Endothelial cell of umbilical vein (primary cell): Measurements from ENCODE around the gene MCHR1. TPM values are rescaled to one million over a fixed set of nuclear protein-coding genes. Genes with fewer than 3 reads are reported as not detected.

ENCODE experiments used
- Bru-seq: library from RNA; stranded (reverse); fragments of 400-500 nt; gene quantifications from one replicate; lab custom pipeline; 2021; lab: Mats Ljungman, UMichigan
- BruChase-seq, 2 experiments: library from RNA; stranded (reverse); fragments of 400-500 nt; gene quantifications; one replicate each; lab custom pipeline; 2021; lab: Mats Ljungman, UMichigan
- BruUV-seq: library from RNA; stranded (reverse); fragments of 400-500 nt; replicated peaks from 2 replicates; lab custom pipeline; 2021; lab: Mats Ljungman, UMichigan
- CTCF ChIA-PET: fragments of 300-600, 350-600 bp; sonication (Branson Sonifier 250); formaldehyde crosslinking; loops from one replicate; lab custom pipeline; 2021; ENCODE audit warnings: antibody characterized with exemption, inconsistent platforms; lab: Charles Lee
- POLR2A ChIA-PET: fragments of 300-600, 350-600 bp; sonication (Branson Sonifier 250); formaldehyde crosslinking; loops from one replicate; lab custom pipeline; 2021; ENCODE audit warnings: antibody characterized with exemption, inconsistent platforms; lab: Charles Lee
- DNase-seq: peaks from one replicate; pipeline ENCODE4 v3.0.0-alpha.2; 2011; ENCODE audit warnings: low read depth, low spot score
- FAIRE-seq: peaks from 2 replicates; lab custom pipeline; 2011; peaks lifted over from hg19 to GRCh38; lab: Jason Lieb, UNC
- H2AFZ ChIP-seq: 2 replicates; pipeline ENCODE4 v1.6.0; 2012; ENCODE audit warnings: low read depth, low read length, control low read depth, inconsistent platforms
- H3K27ac ChIP-seq: 2 replicates; pipeline ENCODE4 v1.5.1; 2011; ENCODE audit warnings: low read depth, mild to moderate bottlenecking, control low read depth, low read length, moderate library complexity; ENCODE audit not compliant: insufficient read depth
- H3K27me3 ChIP-seq, 2 experiments: 2 replicates each; pipeline versions ENCODE4 v1.6.0 to v1.6.1; 2011; ENCODE audit warnings: low read length in 2 of 2, mixed read lengths in 1 of 2; ENCODE audit not compliant: control insufficient read depth in 2 of 2, insufficient read depth in 2 of 2
- H3K36me3 ChIP-seq, 2 experiments: 2 replicates in 1 of 2; 3 replicates in 1 of 2; pipeline ENCODE4 v1.5.1; 2011; ENCODE audit warnings: low read length in 2 of 2, mild to moderate bottlenecking in 1 of 2, moderate library complexity in 1 of 2; ENCODE audit not compliant: control insufficient read depth in 2 of 2, insufficient read depth in 2 of 2; ENCODE audit errors: extremely low read depth in 1 of 2
- H3K4me1 ChIP-seq: 3 replicates; pipeline ENCODE4 v1.5.1; 2011; ENCODE audit warnings: mild to moderate bottlenecking, low read length; ENCODE audit not compliant: control insufficient read depth, insufficient read depth; ENCODE audit errors: extremely low read depth
- H3K4me2 ChIP-seq: 2 replicates; pipeline ENCODE4 v1.6.1; 2011; ENCODE audit warnings: low read length, control low read depth, mixed read lengths; ENCODE audit not compliant: insufficient read depth
- H3K4me3 ChIP-seq, 3 experiments: fragments of 200-600 bp in 1 of 3; sonication (generic), shearing (Covaris generic) in 1 of 3; replicated peaks in 1 of 3; 2 replicates each; pipeline ENCODE4 v1.5.1; 2011 to 2016; ENCODE audit warnings: control low read depth in 3 of 3, low read length in 3 of 3, mild to moderate bottlenecking in 2 of 3, inconsistent platforms in 1 of 3, low read depth in 1 of 3, moderate library complexity in 1 of 3; ENCODE audit not compliant: insufficient read depth in 1 of 3
- H3K79me2 ChIP-seq: 2 replicates; pipeline ENCODE4 v1.6.0; 2012; ENCODE audit warnings: low read length, inconsistent platforms; ENCODE audit not compliant: control insufficient read depth, insufficient read depth
- H3K9ac ChIP-seq: replicated peaks from 2 replicates; pipeline ENCODE3; 2011; ENCODE audit warnings: low read length, control low read depth; ENCODE audit not compliant: insufficient read depth; ENCODE audit errors: extremely low read depth
- H3K9me1 ChIP-seq: replicated peaks from 3 replicates; pipeline ENCODE4 v1.6.0; 2011; ENCODE audit warnings: mild to moderate bottlenecking, low read length; ENCODE audit not compliant: control insufficient read depth, insufficient read depth; ENCODE audit errors: extremely low read depth
- H3K9me3 ChIP-seq: replicated peaks from 2 replicates; pipeline ENCODE4 v1.5.1; 2012; ENCODE audit warnings: low read length, inconsistent platforms; ENCODE audit not compliant: control insufficient read depth, insufficient read depth
- H4K20me1 ChIP-seq: replicated peaks from 2 replicates; pipeline ENCODE3; 2011; ENCODE audit warnings: mild to moderate bottlenecking, low read length; ENCODE audit not compliant: control insufficient read depth, insufficient read depth; ENCODE audit errors: extremely low read depth
- EZH2 ChIP-seq: IDR thresholded peaks from 2 replicates; pipeline ENCODE4 v1.6.1; 2012; ENCODE audit warnings: borderline replicate concordance, low read depth, mild to moderate bottlenecking, moderate library complexity, low read length, inconsistent platforms; ENCODE audit not compliant: severe bottlenecking
- JUN ChIP-seq: IDR thresholded peaks from 2 replicates; pipeline ENCODE4 v1.6.1; 2011; ENCODE audit warnings: borderline replicate concordance, low read depth; ENCODE audit not compliant: insufficient read length, insufficient read depth
- MYC ChIP-seq: IDR thresholded peaks from one replicate; pipeline ENCODE4 v1.6.1; 2011; ENCODE audit warnings: mild to moderate bottlenecking, low read depth, low read length
- dilution Hi-C: fragments of 300-500 bp; cut with MboI; formaldehyde crosslinking; loops from one replicate; pipeline ENCODE4 v1.15.0; 2019; ENCODE audit warnings: low sequenced_read_pairs; ENCODE audit not compliant: extremely low pct_ligation_motif_present
- intact Hi-C: fragments of 100-400 bp; cut with micrococcal nuclease; formaldehyde crosslinking; loops from one replicate; pipeline ENCODE4 v1.10.0; 2022
- long read RNA-seq: library from polyadenylated mRNA; stranded (forward); transcript quantifications from one replicate; pipeline ENCODE4 v2.0.0, GENCODE V29; 2021
- polyA minus RNA-seq, 3 experiments: library from RNA; depleted of rRNA, polyadenylated mRNA; stranded (reverse); fragments of >200 nt; gene quantifications; 1 replicate in 1 of 3; 2 replicates in 2 of 3; pipeline ENCODE4 v1.2.3, GENCODE V29; 2011
- polyA plus RNA-seq, 4 experiments: library from polyadenylated mRNA; depleted of rRNA in 3 of 4; stranded (reverse) in 3 of 4; unstranded in 1 of 4; fragments of >200 nt; gene quantifications; 2 replicates each; pipeline versions ENCODE4 v1.2.1 to v1.2.3, GENCODE V29; 2011 to 2012; ENCODE audit warnings: missing spikeins in 1 of 4
- total RNA-seq: library from RNA; stranded (reverse); gene quantifications from 2 replicates; pipeline ENCODE4 v1.2.3, GENCODE V29; 2021
- TF ChIP-seq, protein P1 (sequence below): IDR thresholded peaks from 2 replicates; pipeline ENCODE4 v1.6.1; 2011; ENCODE audit not compliant: insufficient read depth, insufficient read length

Gene MCHR1
- total RNA-seq (not detected in 2 replicates), polyA plus RNA-seq (not detected in 2 replicates), polyA minus RNA-seq (not detected in 2 replicates), Bru-seq, nascent RNA (not detected), BruChase-seq, experiment 1, labeled RNA remaining after a 6-hour chase (percentile 12 among the genes with signal in this experiment), BruChase-seq, experiment 2, labeled RNA remaining after a 2-hour chase (not detected)
- 0.10 TPM in 1 of 2 replicates, not detected in the other for polyA plus RNA-seq (2011; cell fraction: cytosol; rRNA removed)
- polyA plus RNA-seq (2011; cell fraction: nucleus; rRNA removed) = not detected in 2 replicates
- polyA plus RNA-seq (2012) = not detected in 2 replicates
- polyA minus RNA-seq (2011; cell fraction: cytosol; rRNA and poly(A)+ RNA removed) = not detected
- not detected in 2 replicates for polyA minus RNA-seq (2011; cell fraction: nucleus; rRNA and poly(A)+ RNA removed)
- long read RNA-seq = 0 reads

DNA sequence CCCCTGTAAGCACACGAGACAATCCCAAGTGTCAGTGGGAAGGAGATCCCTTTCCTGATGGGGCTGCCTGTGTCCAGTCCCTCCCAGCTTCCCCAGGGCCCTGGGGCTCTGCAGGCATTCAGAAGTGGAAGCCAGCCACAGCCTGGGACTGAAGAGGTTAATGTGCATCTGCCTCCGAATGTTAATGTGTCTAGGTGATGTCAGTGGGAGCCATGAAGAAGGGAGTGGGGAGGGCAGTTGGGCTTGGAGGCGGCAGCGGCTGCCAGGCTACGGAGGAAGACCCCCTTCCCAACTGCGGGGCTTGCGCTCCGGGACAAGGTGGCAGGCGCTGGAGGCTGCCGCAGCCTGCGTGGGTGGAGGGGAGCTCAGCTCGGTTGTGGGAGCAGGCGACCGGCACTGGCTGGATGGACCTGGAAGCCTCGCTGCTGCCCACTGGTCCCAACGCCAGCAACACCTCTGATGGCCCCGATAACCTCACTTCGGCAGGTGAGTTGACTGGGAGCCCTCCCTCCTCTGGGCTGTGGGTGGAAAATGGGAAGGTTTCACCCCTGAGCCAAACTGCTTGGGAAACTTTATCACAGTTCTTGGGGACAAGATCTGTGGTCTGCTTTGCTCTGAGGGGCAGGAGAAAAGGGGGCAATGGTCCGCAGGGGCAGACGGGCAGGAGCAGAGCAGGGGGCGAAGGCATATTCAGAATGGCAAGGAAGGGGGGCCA lies at the start of gene MCHR1:
TSS of gene MCHR1 (plus strand) at position 236 of the 715 bp plus-strand sequence. CDS start at position 405, 169 bp downstream.
- dilution Hi-C loops (no loop called here), intact Hi-C loops (no loop called here)
- ChIA-PET POLR2A (no interaction called here), CTCF (interaction anchor here (0.9 to 1.2 kb wide), 7 partner anchors 26 to 242 kb away, joined by 3 to 12 read pairs (median 3); no protein-coding TSS in a partner anchor)
- FAIRE-seq (no peak), DNase-seq (no peak)
- H3K27ac ChIP-seq = no peak within 1 kb of the TSS
- H3K4me2 ChIP-seq = no peak within 1 kb of the TSS
- TF ChIP-seq MYC (no peak), EZH2 (peak; percentile 7)
- no peaks in the 10 kb centered on the region for H4K20me1 ChIP-seq
- H3K36me3 ChIP-seq = no peaks in the 10 kb centered on the region
- no peak within 1 kb of the TSS for H3K4me3 ChIP-seq
- no peak within 1 kb of the TSS for H2AFZ ChIP-seq
- no TSS peak for BruUV-seq
- H3K4me1 ChIP-seq = peaks cover 7% of the 10 kb centered on the region
- no peaks in the 10 kb centered on the region for H3K79me2 ChIP-seq
- H3K27me3 ChIP-seq = peaks cover 15 to 20% of the 10 kb centered on the region in 2 experiments
- no peaks in the 10 kb centered on the region for H3K9me1 ChIP-seq
- H3K9ac ChIP-seq = no peak within 1 kb of the TSS
- no peaks in the 10 kb centered on the region for H3K9me3 ChIP-seq

DNA sequence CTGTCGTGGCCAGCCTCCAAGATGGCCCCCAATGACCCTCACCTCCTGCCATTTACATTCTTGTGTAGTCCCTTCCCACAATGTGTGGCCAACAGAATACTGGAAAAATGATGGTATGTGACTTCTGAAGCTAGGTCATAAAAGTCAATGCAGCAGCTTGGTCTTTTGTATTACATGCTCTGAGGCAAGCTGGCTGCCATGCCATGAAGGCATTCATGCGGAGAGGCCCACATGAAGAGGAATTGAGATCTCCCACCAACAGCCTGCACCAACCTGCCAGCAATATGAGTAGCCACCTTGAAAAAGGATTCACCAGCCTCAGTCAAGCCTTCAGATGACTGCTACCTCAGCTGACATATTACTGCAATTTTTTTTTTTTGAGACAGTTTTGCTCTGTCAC lies 47.4 kb upstream of the MCHR1 start:
- H3K27me3 ChIP-seq = no peaks in the 10 kb centered on the region
- H3K4me2 ChIP-seq = no peak overlapping the region
- no peak overlapping the region for H3K27ac ChIP-seq
- peaks cover 80% of the 10 kb centered on the region for H3K79me2 ChIP-seq
- peaks cover 3% of the 10 kb centered on the region for H4K20me1 ChIP-seq
- H2AFZ ChIP-seq = no peak overlapping the region
- no peak overlapping the region for H3K9ac ChIP-seq
- H3K4me3 ChIP-seq = no peak overlapping the region
- H3K9me3 ChIP-seq = no peaks in the 10 kb centered on the region
- POLR2A ChIA-PET = no interaction called here
- no peaks in the 10 kb centered on the region for H3K9me1 ChIP-seq
- CTCF ChIA-PET = no interaction called here
- DNase-seq = no peak
- peaks cover 16% of the 10 kb centered on the region for H3K4me1 ChIP-seq
- no TSS peak for BruUV-seq
- TF ChIP-seq, protein P1, sequence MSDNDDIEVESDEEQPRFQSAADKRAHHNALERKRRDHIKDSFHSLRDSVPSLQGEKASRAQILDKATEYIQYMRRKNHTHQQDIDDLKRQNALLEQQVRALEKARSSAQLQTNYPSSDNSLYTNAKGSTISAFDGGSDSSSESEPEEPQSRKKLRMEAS = no peak
- no peak for TF ChIP-seq JUN
- no peak for TF ChIP-seq EZH2
- no peaks in the 10 kb centered on the region for H3K36me3 ChIP-seq
- intact Hi-C loops (no loop called here), dilution Hi-C loops (no loop called here)
- no peak for FAIRE-seq
